Measurements from ENCODE around the gene ELFN2.

ELFN2 gene

DNA sequence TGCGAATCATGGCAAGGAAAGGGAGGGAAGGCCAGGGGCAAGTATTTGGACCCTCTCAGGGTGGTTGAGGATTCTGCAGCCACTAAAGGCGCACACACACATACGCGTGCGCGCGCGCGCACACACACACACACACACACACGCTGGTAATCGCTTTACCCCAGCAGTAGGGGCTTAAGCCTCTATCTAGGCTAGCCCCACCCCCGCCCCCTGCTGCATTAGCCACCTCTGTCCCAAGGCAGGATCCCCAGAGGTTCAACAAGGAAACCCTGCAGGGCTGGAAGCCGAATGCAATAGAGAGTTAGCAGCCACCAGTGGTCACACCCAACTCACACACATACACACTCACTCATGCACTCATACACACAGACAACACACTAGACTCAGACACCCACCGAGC, 28.6 kb upstream of the ELFN2 start:
- in situ Hi-C loops (cut with MboI; ENCODE audit: low sequenced_read_pairs): loop anchor here (10.0 kb wide), 1 partner anchor 201 kb away; no protein-coding TSS in a partner anchor

DNA sequence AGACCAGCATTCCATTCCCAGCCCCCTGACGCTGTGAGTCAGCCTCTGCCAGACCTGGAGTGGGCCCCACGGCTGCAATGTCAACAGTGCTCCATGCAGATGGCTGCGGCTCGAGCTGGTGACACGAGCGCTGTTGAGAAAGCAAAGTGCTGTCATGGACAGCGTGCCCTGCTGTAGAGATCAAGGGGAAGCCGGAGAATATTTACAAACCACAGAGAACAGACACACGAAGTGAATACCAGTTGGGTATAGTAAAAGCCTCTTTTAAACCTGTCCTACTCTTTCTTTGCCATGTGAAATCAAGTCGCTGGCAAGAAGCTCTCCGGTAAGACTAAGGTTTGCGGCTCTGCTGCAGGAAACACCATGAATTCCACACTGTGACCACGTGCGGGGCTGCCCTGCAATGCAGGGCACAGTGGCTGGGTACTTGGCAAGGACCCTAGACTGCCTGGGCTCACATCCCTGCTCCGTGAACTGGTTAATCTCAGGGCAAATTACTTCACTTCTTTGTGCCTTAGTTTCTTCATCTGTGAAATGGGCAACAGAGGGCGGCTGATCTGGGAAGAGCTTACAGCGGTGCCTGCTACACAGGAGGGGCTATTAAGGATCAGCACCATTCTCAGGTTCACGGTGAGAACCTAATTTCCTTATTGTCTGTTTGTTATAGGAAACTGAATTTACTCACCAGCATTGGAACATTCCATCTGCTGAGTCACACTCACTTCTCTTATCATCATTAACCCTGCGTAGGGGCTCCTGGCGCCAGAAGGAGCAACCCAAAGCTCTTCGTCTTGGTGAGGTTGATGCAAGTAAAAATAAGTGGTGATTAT, 27.8 kb upstream of the ELFN2 start:
- in situ Hi-C loops (cut with MboI; ENCODE audit: low sequenced_read_pairs): loop anchor here (5.0 to 10.0 kb wide), 2 partner anchors 138 to 200 kb away; no protein-coding TSS in a partner anchor

DNA sequence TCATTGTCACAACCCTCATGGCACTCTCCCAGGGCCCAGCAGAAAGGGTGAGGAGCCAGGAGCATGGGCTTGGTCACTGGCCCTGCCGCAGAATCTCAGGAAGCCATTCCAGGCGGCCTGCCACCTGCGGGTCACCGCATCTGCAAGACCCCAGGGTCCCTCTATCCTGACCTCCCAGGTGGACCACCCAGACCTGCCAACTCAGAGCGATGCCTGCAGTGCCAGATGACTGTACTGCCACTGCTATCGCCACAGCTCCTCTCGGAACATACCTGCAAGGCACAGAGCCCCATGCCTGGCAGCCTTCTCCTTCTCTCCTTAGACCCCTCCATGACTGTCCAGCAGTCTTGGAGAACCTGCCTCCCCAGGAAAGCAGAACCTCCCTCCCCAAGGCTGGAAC, 26.4 kb upstream of the ELFN2 start:
- in situ Hi-C loops (cut with MboI; ENCODE audit: low sequenced_read_pairs): loop anchor here (5.0 to 10.0 kb wide), 2 partner anchors 136 to 199 kb away; no protein-coding TSS in a partner anchor

DNA sequence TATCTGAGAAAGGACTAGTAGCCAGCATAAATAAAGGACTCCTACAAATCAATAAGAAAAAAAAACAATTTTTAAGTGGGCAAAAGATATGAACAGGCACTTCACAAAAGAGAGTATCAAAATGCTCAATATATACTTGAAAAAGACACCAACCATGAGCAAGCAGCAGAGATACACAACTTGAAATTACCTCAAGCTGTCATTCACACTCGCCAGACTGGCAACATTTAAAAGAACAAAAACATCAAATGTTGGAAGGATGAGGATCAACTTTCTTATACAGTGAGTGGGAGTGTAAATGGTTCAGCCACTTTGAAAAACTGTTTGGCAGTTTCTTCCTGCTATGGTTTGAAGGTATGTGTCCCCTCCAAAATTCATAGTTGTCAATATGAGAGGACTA, 23.9 kb upstream of the ELFN2 start:
- in situ Hi-C loops (cut with MboI; ENCODE audit: low sequenced_read_pairs): loop anchor here (5.0 to 10.0 kb wide), 2 partner anchors 134 to 196 kb away; no protein-coding TSS in a partner anchor

DNA sequence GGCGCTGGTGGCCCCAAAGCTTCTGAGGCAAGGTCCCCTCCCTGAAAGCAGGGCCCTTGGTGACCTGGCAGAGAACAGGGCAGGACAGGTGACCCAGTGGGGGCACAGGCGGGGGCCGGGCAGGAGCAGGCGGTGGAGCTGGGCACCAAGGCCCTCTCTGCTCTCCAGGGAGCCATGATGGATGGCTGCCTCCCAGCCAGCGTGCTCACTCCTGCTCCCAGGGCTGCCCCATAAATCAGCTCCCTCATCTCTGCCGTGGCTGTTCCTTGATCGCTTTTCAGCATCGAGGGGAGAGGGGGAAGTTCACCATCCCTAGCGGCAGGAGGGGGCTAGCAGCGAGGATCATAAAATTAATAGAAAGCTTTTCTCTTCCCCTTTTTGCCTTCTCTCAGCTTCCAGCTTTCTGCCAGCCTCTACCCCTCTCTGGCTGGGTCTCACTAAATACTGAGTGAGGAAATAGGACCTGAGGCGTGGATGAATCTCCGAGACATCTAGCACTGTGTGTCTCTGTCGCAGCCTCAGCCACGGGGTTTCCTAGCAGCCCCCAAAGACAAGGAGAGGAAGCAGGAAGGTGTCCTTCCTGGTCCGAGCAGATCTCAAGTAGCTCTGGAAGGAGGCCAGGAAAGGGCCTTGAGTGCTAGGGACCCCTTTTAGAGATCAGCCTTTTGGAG, 22.2 kb upstream of the ELFN2 start:
- in situ Hi-C loops (cut with MboI; ENCODE audit: low sequenced_read_pairs): loop anchor here (5.0 to 10.0 kb wide), 2 partner anchors 132 to 195 kb away; no protein-coding TSS in a partner anchor

DNA sequence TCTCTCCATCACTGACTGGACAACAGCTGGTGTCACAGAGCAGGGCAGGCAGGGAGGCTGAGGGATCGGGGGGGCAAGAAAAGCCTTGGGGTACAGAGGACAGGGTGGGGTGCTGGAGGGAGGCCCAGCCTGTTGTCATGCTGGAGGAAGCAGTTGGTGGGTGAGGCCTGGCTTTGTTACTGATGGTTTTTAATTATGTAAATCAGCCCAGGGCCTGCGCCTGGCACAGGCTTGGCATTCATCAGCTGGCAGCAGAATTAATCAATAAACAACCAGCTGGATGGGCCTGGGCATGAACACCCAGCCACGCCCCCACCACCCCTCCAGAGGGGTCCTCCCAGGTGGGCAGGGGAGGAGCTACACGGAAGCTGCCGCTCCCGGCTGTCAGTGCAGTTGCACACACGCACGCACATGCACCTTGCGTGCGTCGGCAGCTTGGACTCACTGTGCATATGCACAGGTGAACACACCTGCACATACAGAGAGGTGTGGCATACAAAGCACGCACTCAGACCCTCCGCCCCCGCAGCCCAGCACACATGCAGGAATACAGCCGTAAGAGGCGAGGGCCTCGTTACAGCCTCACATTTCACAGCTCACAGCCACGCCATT, 21.3 kb upstream of the ELFN2 start:
- in situ Hi-C loops (cut with MboI; ENCODE audit: low sequenced_read_pairs): no loop called here

DNA sequence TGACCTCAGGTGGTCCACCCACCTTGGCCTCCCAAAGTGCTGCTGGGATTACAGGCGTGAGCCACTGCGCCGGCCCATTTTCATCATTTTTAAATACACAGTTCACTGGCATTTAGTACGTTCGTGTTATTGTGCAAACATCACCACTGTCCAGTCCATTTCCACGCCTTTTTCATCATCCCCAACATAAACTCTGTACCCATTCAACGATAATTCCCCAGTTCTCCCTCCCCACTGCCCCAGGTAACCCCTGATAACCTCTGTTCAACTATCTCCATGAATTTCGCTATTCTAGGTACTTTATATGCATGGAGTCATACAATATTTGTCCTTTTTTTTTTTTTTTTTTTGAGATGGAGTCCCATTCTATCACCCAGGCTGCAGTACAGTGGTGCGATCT, 18.2 kb upstream of the ELFN2 start:
- in situ Hi-C loops (cut with MboI; ENCODE audit: low sequenced_read_pairs): no loop called here

DNA sequence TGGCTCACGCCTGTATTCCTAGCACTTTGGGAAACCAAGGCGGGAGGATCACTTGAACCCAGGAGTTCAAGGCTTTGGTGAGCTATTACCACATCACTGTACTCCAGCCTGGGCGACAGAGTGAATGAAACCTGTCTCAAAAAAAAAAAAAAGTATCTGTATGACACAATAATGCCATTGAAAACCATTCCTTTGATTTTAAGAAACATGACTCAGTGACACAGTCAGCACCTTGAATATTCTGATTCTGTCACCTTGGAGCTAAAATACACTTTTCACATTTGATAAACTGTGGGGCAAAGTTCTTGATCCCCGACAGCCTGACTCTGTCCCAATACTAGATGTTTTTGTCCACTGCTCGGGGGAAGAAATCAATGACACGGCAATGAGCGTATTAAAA, 16.7 kb upstream of the ELFN2 start:
- in situ Hi-C loops (cut with MboI; ENCODE audit: low sequenced_read_pairs): no loop called here

DNA sequence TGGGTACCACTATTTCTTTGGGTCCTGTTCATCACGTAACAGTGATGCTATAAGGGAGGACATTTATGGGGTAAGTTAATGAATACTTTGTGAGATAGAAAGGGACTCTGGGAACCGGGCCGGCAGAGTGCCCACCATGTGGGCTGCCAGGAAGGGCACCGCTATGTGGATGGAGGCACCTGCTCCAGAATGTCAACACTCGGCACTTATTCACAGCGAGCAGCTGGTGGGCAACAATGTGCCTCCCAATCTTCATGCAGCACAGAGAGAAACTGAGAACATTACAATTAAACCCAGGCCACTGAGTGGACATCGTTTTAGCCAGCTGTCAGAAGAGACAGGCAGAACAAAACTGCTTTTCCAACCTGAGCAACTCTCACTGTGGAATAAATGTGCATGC, 15.8 kb upstream of the ELFN2 start:
- in situ Hi-C loops (cut with MboI; ENCODE audit: low sequenced_read_pairs): no loop called here

DNA sequence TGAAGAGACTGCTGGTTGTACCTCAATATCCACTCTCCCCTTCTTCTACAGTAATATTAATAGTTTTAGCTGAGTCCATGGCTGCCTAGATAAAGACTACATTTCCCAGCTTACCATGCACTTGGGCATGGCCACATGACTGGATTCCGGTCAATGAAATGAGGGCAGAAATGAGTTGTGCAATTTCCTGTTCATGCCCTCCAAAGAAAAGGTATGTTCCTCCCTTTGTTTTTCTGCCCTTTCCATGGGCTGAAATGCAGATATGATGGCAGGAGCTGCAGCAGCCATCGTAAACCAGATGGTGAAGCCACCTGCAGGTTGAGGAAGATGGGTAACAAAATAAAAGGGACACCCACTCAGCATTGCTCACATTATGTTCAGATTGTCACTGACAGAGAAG, 15.3 kb upstream of the ELFN2 start:
- in situ Hi-C loops (cut with MboI; ENCODE audit: low sequenced_read_pairs): no loop called here

DNA sequence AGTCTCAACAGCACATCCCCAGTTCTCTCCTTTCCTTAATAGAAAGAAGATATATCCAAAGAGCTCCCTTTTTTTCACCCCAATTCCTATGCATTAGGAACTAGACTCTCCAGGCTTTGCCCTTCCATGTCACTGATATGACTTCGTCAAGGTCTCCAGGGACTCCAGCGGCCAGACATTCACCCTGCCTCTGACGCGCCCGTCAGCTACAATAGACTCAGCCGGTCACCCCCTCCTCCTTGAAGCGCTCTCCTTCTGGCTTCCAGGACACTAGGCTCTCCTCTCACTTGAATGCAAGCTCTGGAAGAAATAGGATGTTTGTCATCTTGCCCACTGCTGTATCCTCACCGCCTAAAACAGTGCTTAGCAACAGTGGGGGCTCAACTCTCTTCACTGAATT, 14.9 kb upstream of the ELFN2 start:
- in situ Hi-C loops (cut with MboI; ENCODE audit: low sequenced_read_pairs): no loop called here

DNA sequence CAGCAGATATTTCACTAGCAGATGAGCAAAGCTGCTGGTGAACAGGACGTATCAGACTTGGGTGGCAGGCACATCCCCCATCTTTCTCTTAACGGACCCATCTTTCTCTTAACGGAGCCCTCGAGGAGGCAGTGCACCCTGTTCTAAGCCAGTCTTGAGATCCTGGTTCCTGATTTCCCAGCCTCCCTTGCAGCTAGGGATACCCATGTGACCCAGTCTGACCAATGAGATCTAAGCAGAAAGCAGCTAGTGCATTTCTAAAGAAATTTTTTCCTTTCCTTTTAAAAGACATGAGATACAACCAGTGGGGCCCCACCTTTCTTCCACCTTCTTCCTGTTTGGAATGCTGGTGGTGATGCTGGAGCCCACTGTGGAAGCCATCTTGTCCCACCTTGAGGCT, 13.6 kb upstream of the ELFN2 start:
- in situ Hi-C loops (cut with MboI; ENCODE audit: low sequenced_read_pairs): no loop called here

DNA sequence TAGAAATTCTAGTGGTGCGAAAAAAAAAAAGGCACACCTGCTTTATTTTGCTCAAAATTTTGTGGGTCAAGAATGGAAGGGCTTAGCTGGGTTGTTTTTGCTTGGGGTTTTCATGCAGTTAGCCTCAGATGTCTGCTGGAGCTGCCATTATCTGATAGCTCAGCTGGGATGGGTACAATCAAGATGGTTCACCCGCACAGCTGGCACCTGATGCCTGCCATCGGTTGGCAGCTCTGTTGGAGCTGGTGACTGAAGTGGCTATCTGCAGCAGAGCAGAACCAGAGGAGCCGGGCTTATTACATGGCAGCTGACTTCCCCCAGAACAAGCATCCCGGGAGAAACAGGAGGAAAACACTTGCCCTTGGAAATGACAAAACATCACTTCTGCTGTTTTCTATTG, 12.1 kb upstream of the ELFN2 start:
- in situ Hi-C loops (cut with MboI; ENCODE audit: low sequenced_read_pairs): no loop called here

DNA sequence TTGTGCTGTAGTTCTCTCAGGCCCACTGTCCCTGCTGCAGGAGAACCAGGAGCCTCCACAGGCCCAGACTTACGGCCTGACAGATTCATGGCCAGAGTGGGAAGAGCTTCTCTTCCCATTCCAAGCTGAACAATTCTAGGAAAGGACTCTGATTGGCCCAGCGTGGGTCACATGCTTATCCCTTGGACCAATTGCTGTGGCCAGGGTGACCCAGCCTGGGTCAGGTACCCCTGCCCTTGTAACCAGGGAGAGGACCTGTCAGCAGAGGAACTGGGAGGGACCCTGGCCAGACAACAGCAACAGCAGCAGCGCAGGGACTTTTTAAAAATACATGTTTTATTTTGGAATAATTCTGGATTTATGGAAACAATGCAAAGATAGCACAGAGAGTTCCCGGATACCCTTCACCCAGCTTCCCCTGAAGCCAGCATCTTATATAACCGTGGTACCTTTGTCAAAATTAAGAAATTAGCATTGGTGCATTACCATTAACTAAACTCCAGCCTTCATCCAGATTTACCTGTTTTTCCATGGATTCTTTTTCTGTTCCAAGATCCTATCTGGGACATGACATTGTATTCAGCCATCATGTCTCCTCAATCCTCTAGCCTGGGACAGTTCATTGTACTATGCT, 8.8 kb upstream of the ELFN2 start:
- in situ Hi-C loops (cut with MboI; ENCODE audit: low sequenced_read_pairs): no loop called here

DNA sequence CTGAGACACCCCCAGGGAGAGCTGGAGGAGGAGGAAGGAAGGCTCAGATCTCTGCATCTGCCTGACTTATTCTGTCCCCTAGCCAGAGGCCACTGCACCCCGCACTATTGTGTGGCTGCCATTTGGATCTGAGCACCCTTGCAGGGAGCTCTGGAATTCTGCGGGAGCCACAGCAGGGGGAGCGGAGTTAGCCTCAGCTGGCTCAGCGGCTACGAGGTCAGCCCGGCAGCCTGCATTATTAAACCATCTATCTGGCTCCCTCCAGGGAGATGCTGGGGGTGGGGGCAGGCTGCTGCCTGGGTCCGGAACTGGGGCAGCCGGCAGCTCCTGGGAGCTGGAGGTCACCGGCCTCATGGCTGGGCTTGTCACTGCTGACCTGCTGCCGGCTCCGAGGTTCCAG, 6.5 kb upstream of the ELFN2 start:
- in situ Hi-C loops (cut with MboI; ENCODE audit: low sequenced_read_pairs): no loop called here

DNA sequence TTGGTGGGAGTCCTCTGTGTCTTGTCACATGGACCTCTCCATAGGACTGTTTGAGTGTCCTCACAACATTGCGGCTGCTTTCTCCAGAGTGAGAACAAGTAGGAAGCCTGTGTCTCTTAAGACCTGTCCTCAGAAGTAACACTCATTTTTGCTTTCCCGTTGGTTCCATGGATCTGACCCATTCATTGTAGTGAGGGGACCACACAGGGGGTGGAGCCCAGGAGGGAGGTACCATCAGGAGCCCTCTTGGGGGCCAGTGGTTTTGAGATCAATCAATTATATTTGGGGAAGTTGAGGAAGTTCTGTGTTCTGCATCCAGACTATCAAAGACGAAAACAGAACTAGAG, 5.4 kb upstream of the ELFN2 start:
- in situ Hi-C loops (cut with MboI; ENCODE audit: low sequenced_read_pairs): no loop called here

DNA sequence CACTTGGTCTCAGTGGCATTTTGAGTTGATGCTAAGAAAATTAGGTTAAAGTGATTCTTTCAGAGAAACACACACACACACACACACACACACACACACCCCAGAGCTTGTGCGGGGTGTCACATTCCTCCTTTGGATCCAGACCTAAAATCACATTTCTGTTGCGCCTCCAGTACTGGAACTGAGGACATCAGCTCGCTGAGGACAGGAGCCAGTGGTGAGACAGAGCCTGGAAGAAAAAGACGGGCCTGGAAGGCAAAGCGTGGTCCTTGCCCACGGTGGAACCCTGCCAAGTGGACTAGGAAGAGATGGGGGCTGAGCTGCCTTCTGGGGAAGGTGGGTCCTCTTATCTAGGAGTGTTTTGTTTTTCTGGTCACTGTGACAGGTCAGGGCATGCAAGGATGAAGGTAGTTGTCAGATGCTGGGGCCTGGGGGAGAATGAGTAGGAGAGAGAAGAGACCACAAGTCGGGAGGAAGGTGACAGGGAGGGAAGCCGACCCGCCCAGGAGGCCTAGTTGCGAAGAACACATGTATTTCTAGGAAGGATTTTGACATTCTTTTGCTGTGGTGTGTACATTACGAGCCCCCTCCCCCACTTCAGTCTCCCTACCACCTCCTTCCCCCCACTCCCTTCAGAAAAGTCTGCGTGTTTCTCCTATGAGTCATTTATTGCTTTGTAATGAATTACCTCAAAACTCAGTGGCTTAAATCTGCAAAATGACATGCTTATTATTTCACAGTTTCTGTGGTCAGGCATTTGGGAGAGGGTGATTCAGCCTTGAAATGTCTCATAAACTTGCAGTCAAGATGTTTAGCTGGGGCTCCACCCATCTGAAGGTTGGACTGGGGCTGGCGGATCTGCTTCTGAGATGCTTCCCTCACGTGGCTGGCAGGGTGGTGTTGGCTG, 4.8 kb upstream of the ELFN2 start:
- in situ Hi-C loops (cut with MboI; ENCODE audit: low sequenced_read_pairs): no loop called here

DNA sequence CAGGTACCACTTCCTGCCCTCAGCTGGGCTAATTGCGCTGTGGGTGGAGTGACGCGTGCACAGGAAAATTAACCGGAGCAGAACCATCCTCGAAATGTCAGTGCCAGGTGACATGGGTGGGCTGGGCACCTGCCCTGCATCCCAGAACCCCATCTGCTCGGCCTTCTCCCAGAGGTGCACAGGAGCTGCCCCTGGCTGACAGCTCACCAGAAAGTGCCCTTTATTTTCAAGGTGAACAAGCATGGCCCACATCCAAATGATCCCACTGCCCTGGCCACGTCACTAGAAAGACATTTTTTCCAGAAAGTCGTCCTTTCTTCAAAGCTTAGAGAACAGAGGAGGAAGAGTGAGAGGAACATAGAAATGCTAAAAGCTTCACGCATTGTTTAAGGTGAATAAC, 4.1 kb upstream of the ELFN2 start:
- in situ Hi-C loops (cut with MboI; ENCODE audit: low sequenced_read_pairs): no loop called here

DNA sequence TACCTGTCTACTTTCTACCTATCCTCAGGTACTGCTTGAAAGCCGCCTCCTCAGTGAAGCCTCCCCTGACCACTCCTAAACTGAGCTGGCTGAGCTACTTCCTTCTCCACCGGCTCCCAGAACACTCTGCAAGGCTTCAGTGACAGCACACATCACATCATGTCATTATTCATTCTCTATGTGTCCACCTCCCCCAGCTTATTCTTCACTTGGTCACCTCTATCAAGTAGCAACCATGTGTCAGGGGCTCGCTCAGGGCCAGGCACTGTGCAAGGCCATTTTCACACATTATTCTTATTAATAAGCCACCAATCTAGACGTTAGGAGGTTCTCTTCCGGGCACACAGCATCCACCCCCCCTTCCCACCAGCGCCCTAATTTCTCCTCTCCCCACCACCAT, 3.7 kb upstream of the ELFN2 start:
- in situ Hi-C loops (cut with MboI; ENCODE audit: low sequenced_read_pairs): no loop called here
